ENCODE measurements around the gene L1TD1. TPM values are rescaled to one million over a fixed set of nuclear protein-coding genes. Genes with fewer than 3 reads are reported as not detected.
"Not testable (repeated sequence)": the region's sequence is repeated elsewhere in the genome, so short reads cannot be mapped to it uniquely, and the experiment has no call there.

L1TD1 gene
- total and polyA plus RNA-seq, 3 donors from 2014 or later, result 1.5 to 9.1 (median 8.4) TPM

DNA sequence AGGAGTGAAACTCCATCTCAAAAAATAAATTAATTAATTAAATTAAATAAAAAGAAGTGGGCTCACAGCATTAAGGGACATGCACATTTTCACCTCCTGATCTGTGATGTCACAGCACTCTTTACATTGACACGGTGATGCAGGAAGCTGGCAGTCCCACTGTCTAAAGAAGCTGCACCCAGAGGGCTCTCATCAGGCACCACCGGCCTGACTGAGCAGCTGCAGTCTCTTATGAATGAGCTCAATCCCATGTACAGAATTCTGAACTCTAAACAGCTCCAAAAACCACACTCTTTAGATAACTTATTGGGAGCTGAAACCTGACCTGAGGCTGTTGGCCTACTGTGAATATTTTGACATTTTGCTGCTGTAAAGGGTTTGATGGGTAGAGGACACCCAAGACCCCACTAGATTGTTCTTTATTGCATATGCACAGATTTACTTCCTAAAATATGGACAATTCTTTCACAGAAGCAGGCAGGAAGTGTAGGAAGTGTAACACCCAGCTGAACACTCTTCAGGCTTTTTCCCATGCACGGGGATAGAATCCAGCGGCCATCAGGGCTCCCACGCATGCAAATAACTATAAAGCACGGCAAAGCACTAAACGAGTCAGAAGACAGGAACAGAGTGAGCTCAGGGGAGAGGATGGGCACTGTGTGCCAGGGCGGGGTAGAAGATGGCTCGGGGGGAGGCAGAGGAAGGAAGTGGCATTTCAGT is 46.2 kb downstream of the L1TD1 start:
- Histone ChIP-seq H3K27me3 (no peaks in the 10 kb centered on the region), H3K4me3 (no peak overlapping the region), H3K4me1 (peaks cover 4% of the 10 kb centered on the region), H3K36me3 (ENCODE audit: low read depth, missing control alignments) (no peaks in the 10 kb centered on the region), H3K9me3 (no peaks in the 10 kb centered on the region), H3K27ac (no peak overlapping the region)
- no peak for TF ChIP-seq CTCF (IDR thresholded peaks at IDR 0.05)
- TF ChIP-seq POLR2A (IDR thresholded peaks at IDR 0.05), result no peak
- DNase-seq, result no peak
- intact Hi-C loops (cut with DNase I; ENCODE audit: low total_unique reads), result no loop called here
- WGBS, 2 donors, result 65 to 82% methylated on average over 9 of the region's 9 CpGs

DNA sequence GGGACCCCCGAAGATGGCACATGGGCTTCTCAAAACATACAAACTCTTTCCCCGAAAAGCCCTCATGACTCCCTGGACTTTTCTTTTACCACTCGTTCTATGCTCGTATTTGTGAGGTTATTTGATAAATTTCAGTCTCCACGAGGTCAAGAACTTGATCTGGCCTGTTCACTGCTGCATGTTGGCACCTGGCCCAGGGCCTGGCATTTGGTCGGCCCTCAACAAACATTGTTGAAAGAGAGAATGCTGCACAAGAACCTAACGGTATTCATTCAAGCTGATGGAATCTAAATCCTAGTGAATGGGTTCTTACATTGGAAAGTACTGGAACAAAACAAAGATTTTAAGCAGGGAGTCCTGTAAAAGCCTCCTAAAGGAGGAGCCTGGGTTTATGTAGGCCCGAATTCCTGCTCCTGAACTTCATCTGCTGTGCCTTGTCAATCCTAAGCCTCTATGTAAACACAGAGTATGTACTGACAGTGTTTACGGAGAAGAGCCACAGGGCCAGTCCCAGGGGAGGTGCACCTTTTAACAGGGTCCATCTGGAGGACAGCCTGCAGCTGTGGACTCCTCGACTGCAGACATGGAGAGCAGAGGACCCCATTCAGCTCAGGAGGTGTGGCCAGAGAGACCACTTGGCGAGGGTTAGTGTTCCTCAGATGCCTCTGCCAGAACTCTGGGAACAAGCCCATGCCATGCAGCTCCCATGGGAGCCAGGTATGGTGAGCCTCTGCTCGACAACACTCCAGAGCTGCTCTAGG is 46.9 kb downstream of the L1TD1 start:
- Histone ChIP-seq H3K27ac (no peak overlapping the region), H3K27me3 (no peaks in the 10 kb centered on the region), H3K36me3 (ENCODE audit: low read depth, missing control alignments) (no peaks in the 10 kb centered on the region), H3K4me1 (peaks cover 4% of the 10 kb centered on the region), H3K4me3 (no peak overlapping the region), H3K9me3 (no peaks in the 10 kb centered on the region)
- WGBS, 2 donors, result 60 to 65% methylated on average over 10 to 12 of the region's 12 CpGs
- intact Hi-C loops (cut with DNase I; ENCODE audit: low total_unique reads), result no loop called here
- no peak for DNase-seq
- TF ChIP-seq CTCF (IDR thresholded peaks at IDR 0.05) (no peak), POLR2A (IDR thresholded peaks at IDR 0.05) (no peak)

- WGBS, 2 donors, result 89 to 96% methylated on average over 3 of the region's 3 CpGs
- H3K4me3 ChIP-seq; intact Hi-C loops (cut with DNase I; ENCODE audit: low total_unique reads); H3K27me3 ChIP-seq; H3K36me3 ChIP-seq (ENCODE audit: low read depth, missing control alignments); H3K27ac ChIP-seq; H3K9me3 ChIP-seq; H3K4me1 ChIP-seq; DNase-seq: not testable (repeated sequence)
Observed at GRCh38 chr1:62244380-62244779, 49.7 kb downstream of the L1TD1 start.

GRCh38 chr1:62245201-62245600 is 50.6 kb downstream of the L1TD1 start:
- no peak overlapping the region for H3K27ac ChIP-seq
- no peak for TF ChIP-seq CTCF (IDR thresholded peaks at IDR 0.05)
- no peak for TF ChIP-seq POLR2A (IDR thresholded peaks at IDR 0.05)
- H3K4me3 ChIP-seq, result no peak overlapping the region
- intact Hi-C loops (cut with DNase I; ENCODE audit: low total_unique reads), result no loop called here
- DNase-seq, result no peak
- no peaks in the 10 kb centered on the region for H3K4me1 ChIP-seq
- H3K36me3 ChIP-seq (ENCODE audit: low read depth, missing control alignments), result no peaks in the 10 kb centered on the region
- H3K9me3 ChIP-seq, result no peaks in the 10 kb centered on the region
- no peaks in the 10 kb centered on the region for H3K27me3 ChIP-seq

- Histone ChIP-seq H3K27me3 (no peaks in the 10 kb centered on the region), H3K4me1 (no peaks in the 10 kb centered on the region), H3K36me3 (ENCODE audit: low read depth, missing control alignments) (no peaks in the 10 kb centered on the region), H3K4me3 (no peak overlapping the region), H3K27ac (no peak overlapping the region), H3K9me3 (no peaks in the 10 kb centered on the region)
- WGBS, 2 donors, result 72 to 85% methylated on average over 10 to 14 of the region's 14 CpGs
- no peak for TF ChIP-seq CTCF (IDR thresholded peaks at IDR 0.05)
- TF ChIP-seq POLR2A (IDR thresholded peaks at IDR 0.05), result no peak
- DNase-seq, result no peak
- intact Hi-C loops (cut with DNase I; ENCODE audit: low total_unique reads), result no loop called here
Observed at GRCh38 chr1:62247391-62248168, 52.9 kb downstream of the L1TD1 start.

All from testis (tissue), 3 donors.